ENCODE measurements around the gene SEC23A. TPM values are rescaled to one million over a fixed set of nuclear protein-coding genes. Genes with fewer than 3 reads are reported as not detected.
"Not testable (repeated sequence)": the region's sequence is repeated elsewhere in the genome, so short reads cannot be mapped to it uniquely, and the experiment has no call there.

SEC23A gene
- total RNA-seq, 2 donors from 2014 or later = 87.1 to 140 TPM

DNA sequence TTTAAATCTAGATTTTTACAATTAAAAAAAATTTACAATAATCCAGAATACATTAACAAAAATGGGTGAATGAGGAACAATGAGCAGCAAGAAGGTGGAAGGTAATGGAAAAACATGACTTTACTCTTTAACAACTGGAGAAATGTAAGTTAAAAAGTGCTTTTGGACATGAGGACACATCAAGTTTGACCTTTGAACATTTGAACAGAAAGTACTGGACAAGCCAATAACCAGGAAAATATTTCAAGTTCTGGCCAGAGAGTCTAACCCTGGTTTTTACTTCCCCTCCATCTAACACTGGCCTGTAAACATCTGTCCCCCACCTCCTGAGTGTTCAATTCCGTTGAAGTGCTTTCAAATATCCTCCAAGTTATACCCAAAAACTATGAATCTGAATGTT lies 94.1 kb downstream of the SEC23A start:
- ATAC-seq; intact Hi-C loops (cut with DNase I); DNase-seq: not testable (repeated sequence)

DNA sequence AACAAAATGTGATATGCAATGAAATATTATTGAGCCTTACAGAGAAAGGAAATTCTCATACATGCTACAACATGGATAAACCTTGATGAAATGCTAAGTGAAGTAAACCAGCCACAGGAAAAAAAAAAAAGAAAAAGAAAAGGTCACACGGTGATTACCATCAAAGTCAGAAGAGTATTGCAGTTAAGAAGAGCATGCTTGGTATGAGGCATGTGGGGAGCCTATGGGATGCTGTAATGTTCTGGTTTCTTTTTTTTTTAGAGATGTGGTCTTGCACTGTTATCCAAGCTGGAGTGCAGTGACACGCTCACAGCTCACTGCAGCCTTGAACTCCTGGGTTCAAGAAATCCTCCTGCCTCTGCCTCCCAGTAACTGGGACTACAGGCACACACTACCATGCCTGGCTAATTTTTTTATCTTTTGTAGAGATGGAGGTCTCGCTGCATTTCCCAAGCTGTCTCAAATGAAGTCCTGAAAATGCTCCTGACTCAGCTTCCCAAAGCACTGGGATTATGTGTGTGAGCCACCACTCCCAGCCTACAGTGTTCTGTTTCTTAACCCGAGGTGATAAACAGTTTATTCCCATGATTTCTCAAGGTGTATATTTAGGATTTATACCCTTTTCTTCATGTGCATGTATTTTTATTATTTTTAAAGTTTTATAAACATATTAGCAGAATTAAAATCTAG lies 96.2 kb downstream of the SEC23A start:
- DNase-seq (no peak), ATAC-seq (no peak)
- intact Hi-C loops (cut with DNase I) = no loop called here

DNA sequence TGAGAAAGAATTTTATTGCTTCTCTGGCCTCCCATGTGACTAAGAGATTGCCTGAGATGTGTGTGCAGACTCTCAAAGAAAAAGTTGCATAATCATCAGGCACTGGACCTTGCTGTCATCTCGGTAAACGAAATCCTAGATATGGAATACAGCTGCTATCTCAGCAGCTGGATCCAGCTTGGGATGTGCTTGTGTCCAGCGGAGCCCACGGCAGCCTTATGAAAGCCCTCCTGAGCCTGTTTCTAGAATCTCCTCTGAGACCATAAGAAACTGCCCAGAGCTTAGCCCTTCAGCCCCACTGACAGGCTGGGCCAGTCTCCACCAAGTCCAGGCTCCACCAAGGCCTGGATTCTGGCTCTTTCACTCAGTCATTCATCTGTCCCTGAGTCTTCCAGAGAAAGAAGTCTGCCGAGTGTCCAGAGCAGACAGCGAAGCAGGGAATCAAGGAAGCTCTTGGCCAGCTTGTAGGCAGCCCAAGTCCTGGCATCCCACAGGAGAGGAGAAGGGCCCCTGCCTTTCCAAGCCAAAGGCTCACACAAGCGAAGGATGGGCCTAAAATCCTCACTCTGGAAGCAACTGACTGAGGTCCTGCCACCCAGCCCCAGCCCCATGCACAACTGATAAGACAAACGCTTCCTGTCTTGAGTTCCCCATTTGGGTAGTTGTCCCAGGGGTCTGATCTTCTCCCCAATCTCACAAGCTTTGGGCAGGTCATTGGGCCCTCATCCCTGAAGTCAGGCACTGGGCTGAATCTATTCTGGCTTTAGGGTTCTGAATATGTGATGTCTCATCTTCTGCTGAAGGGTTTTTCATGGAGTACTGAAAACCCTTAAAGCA lies 97.8 kb downstream of the SEC23A start:
- DNase-seq (peak; percentile 34), ATAC-seq (peak; percentile 59 to 90)
- intact Hi-C loops (cut with DNase I) = no loop called here

DNA sequence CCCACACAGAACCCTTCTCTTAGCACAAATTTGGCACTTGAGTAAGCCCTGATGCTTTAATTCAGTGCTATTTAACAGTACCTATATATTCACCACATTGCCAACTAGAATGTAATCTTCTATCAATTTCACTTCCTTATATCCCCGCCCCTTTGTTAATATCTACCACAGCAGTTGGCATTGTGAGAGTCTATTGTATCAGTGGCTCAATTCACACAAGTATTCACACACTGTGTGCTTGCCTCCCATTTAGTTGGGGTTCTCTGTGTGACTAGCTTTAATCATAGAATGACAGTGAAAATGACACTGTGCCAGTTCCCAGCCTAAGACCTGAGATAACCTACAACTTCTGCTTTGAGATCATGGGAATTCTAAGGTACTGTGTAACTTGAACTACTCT lies 103.1 kb downstream of the SEC23A start:
- no peak for DNase-seq
- no peak for ATAC-seq
- intact Hi-C loops (cut with DNase I) = loop anchor here in 1 of 2 donors (10.0 kb wide), 1 partner anchor 125 kb away; no protein-coding TSS in a partner anchor

DNA sequence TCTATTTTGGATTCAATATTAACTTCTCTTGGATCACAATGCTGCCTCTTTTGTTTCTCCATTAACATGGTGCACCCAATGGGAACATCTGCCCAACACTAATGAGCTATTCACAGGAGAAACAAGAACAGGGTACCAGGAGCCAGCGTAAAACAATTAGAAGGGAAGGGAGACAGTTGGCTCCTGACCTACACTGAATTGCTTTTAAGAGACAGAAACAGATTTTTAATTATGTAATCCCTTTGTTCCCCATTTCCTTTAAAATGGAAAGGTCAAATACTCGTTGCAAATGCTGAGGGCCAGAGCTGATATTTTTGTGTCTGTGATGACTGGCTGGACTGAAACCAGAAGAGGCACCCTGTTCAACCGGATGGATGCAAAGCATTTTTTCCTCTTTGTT lies 108.3 kb downstream of the SEC23A start:
- ATAC-seq = peak in 1 of 2 donors; percentile 38
- intact Hi-C loops (cut with DNase I) = loop anchor here in 1 of 2 donors (10.0 kb wide), 1 partner anchor 120 kb away; no protein-coding TSS in a partner anchor
- no peak for DNase-seq

DNA sequence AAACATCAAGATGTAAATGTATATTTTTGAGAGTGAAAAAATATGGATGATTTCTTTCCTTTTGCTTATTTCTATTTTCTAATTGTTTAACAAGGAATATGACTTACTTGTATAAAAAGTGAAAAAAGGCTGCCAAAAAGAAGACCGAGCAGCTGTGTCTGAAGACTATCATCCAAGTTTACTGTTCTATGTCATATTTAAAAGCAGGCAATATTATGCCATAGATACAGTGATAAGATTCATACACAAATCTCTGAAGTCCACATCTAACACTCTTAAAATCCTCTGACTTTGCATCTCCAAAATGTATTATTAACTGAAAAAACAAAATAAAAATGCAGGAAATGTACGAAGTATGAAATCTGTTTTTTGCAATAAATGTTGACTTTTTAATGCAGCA lies 109.1 kb downstream of the SEC23A start:
- intact Hi-C loops (cut with DNase I) = loop anchor here in 1 of 2 donors (10.0 kb wide), 1 partner anchor 119 kb away; no protein-coding TSS in a partner anchor
- no peak for DNase-seq

DNA sequence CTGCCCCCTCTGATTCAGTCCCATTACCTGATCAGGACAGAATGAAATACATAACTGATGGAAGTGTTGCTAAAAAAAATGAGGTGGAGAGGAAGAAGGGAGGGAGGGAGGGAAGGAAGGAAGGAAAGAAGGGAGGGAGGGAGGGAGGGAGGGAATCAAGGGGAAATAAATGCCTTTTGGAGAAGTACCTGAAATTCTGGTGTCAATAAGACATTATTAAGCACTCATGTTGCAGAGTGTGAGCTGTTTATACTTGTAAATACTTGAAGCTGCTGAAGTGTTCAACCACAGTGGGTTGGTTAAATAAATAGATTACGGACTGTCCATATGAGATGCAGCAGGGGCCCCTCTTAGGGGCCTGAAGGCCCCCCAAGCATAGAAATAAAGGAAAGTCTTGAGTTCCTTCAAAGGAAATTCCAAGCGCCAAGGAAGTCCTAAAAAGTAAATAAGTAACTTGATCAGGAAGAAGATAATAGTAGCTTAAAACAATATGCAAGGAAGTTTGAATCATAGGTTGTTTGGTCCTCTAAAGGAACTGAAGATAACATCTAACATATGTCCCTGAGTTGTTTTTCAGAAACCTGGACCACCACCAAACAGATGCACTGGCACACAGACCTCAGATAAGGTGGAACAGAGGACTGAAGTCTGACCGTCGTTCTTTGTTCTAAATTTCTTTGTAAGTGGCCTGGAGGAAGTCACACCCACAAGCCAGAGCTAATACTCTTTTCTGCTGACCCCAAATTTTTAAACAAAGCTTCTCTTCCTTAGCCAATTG lies 110.8 kb downstream of the SEC23A start:
- DNase-seq = no peak
- peak; percentile 8 to 44 for ATAC-seq
- intact Hi-C loops (cut with DNase I) = loop anchor here in 1 of 2 donors (10.0 kb wide), 1 partner anchor 117 kb away; no protein-coding TSS in a partner anchor

More for the DNA sequence above, 109.1 kb downstream of the SEC23A start:
- ATAC-seq = no peak

DNA sequence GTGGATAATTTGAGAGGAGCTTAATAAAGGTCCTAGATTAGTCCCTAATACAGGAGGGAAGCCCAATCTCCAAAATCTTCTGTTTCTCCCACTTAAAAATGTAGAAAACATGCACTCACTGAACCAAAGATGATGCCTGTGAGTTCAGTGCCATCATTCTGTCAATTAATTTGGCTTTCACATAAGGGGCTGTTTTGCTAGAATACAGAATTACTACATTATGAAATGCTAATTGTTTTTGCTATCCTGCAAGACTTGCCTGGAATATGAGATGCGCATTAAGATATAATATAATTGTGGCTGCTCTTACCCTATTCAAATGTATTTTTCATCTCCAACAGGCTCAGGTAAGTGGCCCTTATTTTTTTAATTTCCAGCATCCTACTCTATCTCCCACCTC lies 111.7 kb downstream of the SEC23A start:
- no peak for DNase-seq
- intact Hi-C loops (cut with DNase I) = loop anchor here in 1 of 2 donors (10.0 kb wide), 1 partner anchor 116 kb away; no protein-coding TSS in a partner anchor
- no peak for ATAC-seq

DNA sequence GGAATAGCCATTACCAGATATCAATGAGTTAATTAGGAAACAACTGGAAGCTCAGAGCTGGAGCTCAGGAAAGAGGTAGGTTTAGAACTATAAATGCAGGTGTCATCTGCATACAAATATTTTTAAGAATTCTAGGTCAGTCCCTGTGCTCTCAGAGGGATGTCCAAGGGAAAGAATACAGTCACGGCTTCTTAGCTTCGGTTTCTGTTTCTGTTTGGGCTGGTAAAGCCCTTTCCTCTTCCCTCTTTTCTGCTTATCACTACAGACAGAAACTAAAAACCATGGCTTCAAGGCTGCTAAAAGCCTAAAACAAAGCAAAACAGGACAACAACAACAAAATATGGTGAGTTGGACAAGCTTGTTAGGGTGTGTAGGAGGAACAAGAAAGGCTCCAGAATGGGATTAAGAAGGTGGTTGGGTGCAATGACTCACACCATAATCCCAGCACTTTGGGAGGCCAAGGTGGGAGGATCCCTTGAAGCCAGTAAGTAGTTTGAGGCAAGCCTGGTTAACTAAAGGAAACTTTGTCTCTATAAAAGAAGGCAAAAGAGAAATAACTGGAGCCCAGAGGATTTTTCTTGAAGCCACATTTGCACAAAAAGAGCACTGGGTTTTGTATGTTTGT lies 113.0 kb downstream of the SEC23A start:
- intact Hi-C loops (cut with DNase I) = loop anchor here in 1 of 2 donors (10.0 kb wide), 1 partner anchor 115 kb away; no protein-coding TSS in a partner anchor
- no peak for ATAC-seq

DNA sequence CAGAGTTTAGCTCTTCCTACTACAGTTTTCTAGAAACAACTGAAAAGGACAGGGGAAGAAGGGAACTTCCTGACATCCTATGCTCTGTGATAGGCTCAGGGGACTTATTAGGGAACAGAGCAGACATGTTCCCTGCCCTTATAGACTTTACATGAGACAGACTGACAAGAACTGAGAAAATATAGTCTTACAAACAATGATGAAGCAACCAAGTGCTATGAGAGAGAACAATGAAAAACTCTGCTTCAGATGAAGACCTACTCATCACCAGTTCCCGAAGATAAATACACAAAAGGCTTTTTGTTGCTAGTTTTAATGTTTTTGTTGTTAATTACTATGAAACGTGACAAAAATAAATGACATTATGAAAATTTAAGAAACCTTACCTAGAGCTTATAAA lies 115.3 kb downstream of the SEC23A start:
- intact Hi-C loops (cut with DNase I) = no loop called here
- DNase-seq = no peak
- ATAC-seq = no peak

More for the DNA sequence above, 113.0 kb downstream of the SEC23A start:
- DNase-seq = no peak

DNA sequence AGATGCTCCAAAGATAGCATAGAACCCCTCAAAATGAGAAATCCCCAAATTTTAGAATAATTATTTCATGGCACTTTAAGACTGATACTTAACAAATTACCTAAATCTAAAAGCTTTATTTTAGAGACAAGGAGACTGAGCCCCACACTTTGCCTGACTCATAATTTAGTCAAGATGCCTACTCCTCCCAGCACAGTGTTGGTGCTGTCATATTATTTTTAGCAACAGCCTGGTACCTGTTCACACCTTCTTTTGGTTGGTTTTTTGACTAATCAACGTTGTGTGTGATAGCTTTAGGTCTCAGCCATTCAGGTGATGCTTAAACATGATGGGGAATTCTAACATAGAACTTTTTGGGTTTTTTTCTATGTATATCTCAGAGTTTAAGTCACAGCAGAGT lies 120.2 kb downstream of the SEC23A start:
- intact Hi-C loops (cut with DNase I) = no loop called here
- ATAC-seq = no peak
- DNase-seq = no peak

DNA sequence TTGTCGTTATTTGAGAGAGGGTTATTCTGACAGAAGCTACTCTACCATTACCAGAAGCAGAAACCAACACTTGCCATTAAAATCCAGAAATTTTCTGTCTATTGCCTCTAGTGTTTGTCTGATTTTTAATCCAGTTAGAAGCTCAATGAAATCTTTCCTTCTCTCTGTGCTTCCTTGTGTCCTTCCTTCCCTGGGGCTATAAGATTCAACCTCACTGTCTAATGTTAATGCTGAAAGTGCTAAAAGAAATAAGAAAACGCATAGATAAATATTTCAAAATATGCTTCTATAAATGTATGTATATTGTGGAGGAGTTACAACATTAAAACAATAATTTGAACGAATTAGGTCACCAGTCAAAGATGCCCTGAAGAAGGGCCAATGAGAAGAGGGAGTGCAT lies 120.8 kb downstream of the SEC23A start:
- ATAC-seq (no peak), DNase-seq (no peak)
- intact Hi-C loops (cut with DNase I) = no loop called here

Other genes with a start within 250 kb of the SEC23A start
- 1 to 10 TPM; 5.4 to 9.1 TPM for gene GEMIN2, start 11.1 kb upstream of the SEC23A start, total RNA-seq
- gene TRAPPC6B, start 67.1 kb upstream of the SEC23A start, total RNA-seq = 10 to 100 TPM; 21.1 to 25.0 TPM
- 10 to 100 TPM; 27.1 to 31.2 TPM for gene PNN, start 72.0 kb upstream of the SEC23A start, total RNA-seq
- gene MIA2, start 130.7 kb upstream of the SEC23A start, total RNA-seq = 10 to 100 TPM; 16.9 to 20.2 TPM